ENCODE measurements around the gene GLB1L3.
"Not testable (repeated sequence)": the region's sequence is repeated elsewhere in the genome, so short reads cannot be mapped to it uniquely, and the experiment has no call there.

The GLB1L3 gene

DNA sequence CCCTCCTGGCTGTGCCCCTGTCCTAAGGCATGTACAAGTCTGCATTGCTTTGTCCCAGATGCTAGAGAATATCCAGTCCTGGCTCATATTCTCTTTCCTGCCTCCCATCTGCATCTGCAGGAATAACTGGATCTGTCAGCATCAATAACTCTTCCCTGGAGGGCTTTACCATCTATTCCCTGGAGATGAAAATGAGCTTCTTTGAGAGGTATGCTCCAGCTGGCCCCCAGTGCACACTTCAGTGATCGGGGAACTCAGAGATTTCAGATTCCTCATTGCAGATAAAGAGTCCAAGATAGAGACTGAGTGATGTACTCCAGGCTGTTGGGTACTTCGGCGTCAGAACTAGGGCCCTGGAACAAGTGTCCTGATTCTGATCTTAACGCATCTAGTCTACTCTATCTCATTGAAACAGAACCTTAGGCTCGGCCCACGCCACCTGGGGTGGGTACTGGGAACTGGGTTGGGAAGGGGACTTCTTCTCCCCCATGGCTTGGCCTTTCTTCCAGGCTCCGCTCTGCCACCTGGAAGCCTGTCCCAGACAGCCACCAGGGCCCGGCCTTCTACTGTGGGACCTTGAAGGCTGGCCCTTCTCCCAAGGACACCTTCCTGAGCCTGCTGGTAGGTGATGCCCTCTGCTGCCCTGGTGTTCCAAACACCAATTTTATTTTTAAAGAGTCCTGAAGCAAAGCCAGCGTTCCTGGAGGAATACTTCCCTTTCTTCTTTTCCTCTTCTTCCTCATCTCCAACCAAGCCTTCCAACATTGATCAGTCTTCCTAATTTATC is 37.8 kb downstream of the GLB1L3 start:
- peak; percentile 67 for DNase-seq (ENCODE audit: low spot score)

DNA sequence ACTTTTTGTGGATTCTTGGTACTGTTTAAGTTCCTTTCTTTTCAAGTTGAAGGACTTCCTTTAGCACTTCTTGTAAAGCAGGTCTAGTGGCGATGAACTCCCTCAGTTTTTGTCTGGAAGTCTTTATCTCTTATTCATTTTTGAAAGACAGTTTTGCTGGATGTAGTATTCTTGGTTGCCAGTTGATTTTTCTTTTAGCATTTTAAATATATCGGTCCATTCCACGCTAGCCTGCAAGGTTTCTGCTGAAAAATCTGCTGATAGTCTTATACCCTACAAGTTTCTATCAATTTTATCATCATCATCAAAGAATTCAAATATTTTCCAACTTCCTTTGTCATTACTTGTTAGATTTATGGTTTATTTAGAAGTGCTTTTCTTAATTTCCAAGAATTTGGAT is 40.9 kb downstream of the GLB1L3 start:
- DNase-seq (ENCODE audit: low spot score): no peak

GRCh38 chr11:134321373-134321772 is 45.2 kb downstream of the GLB1L3 start:
- not testable (repeated sequence) for DNase-seq (ENCODE audit: low spot score)

DNA sequence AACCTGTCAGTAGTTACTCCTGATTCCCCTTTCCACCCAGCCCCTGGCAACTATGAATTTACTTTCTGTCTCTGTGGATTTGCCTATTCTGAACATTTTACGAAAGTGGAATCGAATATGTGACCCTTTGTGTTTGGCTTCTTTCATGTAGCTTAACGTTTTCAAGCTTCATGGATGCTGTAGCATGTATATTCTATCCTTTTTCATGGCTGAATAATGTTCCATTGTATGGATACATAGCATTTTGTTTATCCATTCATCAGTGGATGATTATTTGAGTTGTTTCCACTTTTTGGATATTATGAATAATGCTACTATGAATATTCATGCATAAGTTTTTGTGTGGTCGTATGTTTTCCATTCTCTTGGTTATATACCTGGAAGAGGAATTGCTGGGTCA is 46.4 kb downstream of the GLB1L3 start:
- DNase-seq (ENCODE audit: low spot score): no peak

DNA sequence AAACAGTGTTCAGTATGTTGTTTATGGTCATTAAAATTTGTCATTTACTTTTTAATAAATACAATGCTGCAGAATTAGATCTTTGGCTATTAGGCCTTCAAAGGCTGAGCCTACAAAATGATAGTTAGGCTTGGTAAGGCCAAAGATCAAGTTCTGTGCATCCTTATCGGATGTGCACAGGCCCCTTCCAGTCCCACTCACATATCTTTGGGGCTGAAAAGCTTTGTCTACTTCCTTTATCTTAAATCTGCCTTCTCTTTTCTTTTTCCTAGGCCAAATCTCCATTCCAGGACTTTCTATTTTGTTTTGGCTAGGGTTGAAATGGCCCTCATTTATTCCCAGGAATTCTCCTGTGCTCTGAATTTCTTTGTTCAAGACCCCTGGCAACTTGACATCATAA is 52.3 kb downstream of the GLB1L3 start:
- DNase-seq (ENCODE audit: low spot score): no peak

GRCh38 chr11:134330611-134331353 is 54.6 kb downstream of the GLB1L3 start:
- DNase-seq (ENCODE audit: low spot score): no peak

DNA sequence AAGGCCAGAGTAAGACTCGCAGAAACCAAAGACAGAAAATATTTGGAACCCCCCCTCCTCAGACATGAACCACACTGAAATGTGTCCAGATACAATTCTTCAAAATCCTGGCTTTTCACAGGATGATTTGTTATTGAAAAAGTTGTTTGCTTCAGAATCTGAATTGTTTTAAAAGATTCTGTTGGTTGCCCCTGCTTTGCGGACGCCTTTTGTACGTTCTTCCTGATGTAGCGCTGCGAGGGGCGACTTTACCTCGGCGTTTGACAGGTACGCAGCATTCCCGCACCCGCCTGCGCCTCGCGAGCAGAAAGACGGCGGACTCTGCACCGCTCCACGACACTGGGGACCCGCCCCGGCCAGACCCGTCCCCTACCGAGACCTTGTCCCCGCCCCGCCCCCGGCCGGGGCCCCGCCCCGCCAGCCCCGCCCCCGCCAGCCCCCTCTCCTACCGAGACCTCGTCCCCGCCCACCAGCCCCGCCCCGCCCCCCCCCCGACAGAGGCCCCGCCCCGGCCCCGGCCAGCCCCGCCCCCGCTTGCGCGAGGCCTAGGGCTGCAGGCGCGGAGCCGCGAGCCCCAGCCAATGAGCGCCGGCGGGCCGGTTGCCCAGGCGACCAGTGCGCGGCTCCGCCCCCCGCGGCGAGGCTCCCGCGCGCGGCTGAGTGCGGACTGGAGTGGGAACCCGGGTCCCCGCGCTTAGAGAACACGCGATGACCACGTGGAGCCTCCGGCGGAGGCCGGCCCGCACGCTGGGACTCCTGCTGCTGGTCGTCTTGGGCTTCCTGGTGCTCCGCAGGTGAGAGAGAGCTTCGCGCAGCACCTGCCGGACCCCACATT is 55.4 kb downstream of the GLB1L3 start, which contains the start of gene GLB1L2:
TSS of gene GLB1L2 (plus strand) at position 635 of the 835 bp plus-strand sequence. CDS start at position 709, 74 bp downstream.
- peak; percentile 99 for DNase-seq (ENCODE audit: low spot score)

GRCh38 chr11:134332189-134332631 is 56.0 kb downstream of the GLB1L3 start:
- DNase-seq (ENCODE audit: low spot score): peak; percentile 76

DNA sequence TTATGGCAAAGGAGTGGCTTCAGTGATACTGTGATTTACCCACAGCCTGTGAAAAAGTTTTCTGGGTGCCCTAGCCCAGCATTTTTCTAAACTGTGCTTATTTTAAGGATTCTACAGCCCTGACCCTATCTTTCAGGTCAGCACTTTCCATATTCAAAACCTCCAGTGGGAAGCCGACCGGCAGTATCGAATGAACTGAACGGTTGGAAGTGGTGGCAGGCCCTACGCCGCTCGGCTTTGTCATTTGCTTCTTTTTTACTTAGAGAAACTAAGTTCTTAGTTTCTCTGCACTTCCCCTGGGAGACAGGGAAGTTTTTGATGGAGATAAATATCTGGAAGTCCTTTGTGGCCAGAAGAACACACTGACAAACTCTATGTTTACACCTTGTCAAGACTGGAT is 56.6 kb downstream of the GLB1L3 start:
- no peak for DNase-seq (ENCODE audit: low spot score)

- no peak for DNase-seq (ENCODE audit: low spot score)
These were observed 57.1 kb downstream of the GLB1L3 start for GRCh38 chr11:134333312-134333711.

GRCh38 chr11:134333946-134334345 is 57.8 kb downstream of the GLB1L3 start:
- DNase-seq (ENCODE audit: low spot score): no peak

DNA sequence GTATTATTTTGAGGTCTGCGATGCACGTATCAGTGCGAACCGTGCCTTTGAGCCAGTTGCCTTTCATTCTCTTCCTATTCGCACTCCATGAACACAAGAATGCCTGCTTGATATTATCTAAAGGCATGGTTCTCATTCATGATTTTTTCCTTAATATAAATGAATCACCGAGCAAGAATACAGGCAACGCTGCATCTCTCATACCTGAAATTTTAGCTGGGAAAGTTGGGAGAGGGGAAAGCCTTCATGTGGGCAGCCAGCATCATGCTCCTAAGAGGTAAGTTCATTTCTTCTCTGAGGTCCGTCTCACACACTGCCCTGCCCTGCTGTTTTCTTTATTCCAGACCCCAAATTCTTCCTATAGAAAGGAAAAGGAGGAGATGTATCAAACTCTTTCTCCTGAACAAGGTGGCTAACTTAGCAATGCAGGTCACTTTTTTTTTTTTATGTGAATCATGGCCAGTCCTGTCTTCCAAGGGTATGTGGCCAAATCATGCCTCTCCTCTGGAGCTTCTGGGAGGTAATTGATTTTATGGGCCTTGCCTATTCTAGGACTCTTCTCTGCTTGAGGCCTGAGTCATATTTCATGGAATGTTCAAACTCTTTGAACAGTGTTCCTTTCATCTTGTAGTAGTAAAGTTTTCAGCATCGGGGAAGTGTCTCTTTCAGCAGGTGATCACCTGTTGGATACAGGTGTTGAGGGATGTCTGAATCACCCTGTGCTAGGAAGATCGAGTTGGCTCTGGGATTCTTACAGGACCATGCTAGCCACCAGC is 58.8 kb downstream of the GLB1L3 start:
- DNase-seq (ENCODE audit: low spot score): no peak

DNA sequence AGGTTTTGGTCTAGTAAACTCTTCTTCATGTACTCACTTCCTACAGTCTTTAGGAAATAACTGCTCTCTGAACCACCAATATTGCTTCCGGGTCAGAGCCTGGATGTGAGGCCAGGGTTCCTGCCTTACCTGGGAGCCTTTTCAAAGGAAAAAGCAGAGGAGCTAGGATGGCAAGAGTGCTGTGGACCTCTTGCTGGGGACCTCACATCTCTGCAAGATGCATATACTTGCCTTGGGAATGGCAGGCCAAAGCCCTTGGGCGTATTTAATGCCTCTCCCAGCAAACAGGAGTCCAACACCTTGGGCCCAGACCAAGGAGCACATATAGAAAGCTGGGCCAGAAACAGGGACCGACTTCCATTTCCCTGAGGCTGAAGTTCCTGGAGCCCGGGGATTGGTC is 60.9 kb downstream of the GLB1L3 start:
- DNase-seq (ENCODE audit: low spot score): no peak

GRCh38 chr11:134338068-134338467 is 61.9 kb downstream of the GLB1L3 start:
- DNase-seq (ENCODE audit: low spot score): no peak

- no peak for DNase-seq (ENCODE audit: low spot score)
These were observed 62.5 kb downstream of the GLB1L3 start for GRCh38 chr11:134338654-134339053.

- no peak for DNase-seq (ENCODE audit: low spot score)
These were observed 63.6 kb downstream of the GLB1L3 start for GRCh38 chr11:134339756-134340155.

DNA sequence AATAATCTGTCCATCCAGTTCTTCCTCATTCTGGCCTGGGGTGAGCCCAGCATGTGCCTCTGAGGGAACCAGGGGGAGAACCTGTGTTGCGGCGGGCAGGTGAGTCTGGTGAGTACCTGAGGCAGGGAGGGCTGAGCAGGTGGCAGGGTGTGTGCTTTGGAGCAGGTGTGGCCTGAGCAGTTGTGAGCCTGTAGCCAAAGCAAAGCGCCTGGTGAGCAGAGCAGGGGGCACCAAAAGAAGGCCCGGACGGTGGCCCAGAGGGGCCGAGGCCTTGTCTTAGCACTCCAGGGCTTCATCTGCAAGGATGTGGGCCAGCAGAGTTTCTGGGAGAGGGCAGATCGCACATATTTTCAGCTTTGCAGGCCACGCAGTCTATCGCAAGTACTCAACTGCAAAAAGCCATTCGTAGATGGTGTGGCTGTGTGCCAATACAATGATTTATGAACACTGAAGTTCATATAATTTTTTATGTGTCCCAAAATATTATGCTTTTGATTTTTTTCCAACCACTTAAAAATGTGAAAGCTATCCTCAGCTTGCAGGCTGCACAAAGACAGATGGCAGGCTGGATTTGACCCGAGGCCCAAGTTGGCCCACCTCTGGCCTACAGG is 64.3 kb downstream of the GLB1L3 start:
- DNase-seq (ENCODE audit: low spot score): no peak

DNA sequence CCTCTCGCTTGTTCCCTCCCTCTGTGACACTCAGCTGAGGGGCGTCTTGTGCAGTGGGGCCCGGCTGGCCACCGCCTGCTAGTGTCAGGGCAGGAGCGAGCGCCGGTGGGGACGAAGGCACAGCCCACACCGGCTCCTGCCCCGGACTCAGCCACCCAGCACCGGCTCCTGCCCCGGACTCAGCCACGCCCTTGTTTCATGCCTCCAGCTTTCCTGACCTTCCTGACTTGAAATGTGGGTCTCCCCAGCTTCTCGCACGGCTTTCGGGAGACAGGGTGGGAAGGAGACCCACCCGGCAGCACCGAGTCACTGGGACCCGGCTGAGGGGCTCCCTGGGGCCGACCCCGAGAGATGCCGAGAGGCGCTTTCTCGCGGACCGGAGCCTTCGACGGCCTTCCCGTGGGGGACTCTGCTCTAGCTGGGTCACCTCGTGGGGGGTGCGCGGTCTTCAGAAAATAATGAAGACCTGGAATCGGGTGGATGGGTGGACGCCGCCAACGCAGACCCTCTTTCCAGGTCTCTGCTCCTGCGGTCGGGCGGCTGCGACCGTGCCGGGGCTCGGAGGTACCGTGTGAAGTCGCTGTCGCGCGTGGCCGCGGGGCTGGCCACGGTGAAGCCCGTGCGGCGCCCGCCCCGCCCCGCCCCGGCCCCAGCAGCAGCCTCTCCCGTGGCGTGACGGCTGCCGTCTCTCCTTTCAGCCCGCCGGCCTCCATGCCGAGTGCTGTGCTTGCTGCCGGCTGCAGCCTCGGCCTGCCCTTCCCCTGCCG is 65.8 kb downstream of the GLB1L3 start:
- DNase-seq (ENCODE audit: low spot score): no peak

- no peak for DNase-seq (ENCODE audit: low spot score)
These were observed 66.6 kb downstream of the GLB1L3 start for GRCh38 chr11:134342572-134343340.

DNA sequence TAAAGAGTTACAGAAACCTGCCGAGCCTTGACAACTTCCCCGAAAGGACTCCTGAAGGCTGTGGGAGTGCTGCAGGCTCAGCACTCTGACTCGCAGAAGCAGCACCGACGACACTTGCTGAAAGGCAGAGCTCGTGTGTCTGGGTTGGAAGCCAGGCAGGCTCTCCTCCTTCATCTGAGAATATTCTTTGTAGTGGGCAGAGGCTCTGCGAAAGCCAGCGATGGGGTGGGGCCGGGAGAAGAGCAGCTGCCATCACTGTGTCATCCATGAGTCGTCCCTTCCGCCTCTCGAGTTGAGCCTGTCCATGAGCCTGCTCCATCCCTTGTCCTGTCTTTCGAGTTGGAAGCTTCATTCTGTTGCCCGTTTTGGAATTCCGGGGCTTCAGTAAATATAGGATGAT is 67.5 kb downstream of the GLB1L3 start:
- DNase-seq (ENCODE audit: low spot score): no peak

Measured in D341Med (cell line).